NCI-H69 (cell line): ENCODE measurements around the gene LRTM2.
"Not testable (repeated sequence)": the region's sequence is repeated elsewhere in the genome, so short reads cannot be mapped to it uniquely, and the experiment has no call there.

Experiments used
- DNase-seq: peaks from one replicate; lab custom pipeline; 2025; lab: John Stamatoyannopoulos, UW

LRTM2 gene

DNA sequence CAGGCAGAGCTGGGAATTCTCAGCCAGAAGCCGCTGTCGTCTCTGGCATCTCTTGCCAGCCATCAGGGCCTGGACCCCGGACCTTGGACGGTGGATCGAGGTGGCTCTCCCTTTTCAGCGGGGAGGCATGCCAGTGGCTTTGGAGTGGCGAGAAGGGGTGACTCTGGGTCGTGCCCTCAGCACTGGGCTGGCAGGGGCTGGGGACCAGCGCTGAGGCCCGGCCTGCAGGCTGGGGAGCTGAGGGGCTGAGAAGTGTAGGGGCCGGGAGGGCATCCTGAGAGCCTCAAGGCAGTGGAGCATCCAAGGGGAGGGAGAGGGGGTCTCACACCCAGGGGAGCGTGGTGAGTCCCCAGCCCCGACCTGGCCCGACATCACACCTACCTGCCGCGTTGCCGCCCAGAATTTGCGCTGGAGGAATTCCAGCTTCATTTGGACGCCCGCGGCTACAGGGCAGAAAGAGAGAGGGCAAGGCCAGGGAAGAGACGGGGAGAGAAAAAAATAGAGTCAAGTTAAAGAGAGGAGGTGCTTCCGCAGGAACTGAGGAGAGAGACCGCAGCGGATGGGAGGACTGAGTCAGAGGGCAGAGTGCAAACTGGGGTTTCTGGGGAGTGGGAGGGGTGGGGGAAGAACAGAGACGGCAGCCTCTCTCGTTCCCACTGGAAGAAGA lies 9.0 kb upstream of the LRTM2 start:
- DNase-seq, result no peak

DNA sequence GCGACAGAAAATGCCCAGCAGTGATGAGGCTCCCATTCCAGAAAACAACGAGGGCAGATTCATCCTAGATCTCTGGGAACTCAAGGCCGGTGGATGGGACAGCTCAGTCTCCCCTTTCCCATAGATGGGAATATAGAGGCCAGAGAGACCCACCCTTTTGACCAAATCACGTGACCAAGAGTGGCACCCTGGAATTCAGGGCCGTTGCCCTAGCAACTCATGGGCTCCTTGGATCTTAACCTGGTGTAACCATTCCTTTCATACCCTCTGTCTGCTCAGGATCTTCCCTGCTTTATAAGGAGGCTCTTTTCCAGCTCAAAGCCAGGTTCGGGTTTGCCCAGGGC lies 8.4 kb upstream of the LRTM2 start:
- no peak for DNase-seq

DNA sequence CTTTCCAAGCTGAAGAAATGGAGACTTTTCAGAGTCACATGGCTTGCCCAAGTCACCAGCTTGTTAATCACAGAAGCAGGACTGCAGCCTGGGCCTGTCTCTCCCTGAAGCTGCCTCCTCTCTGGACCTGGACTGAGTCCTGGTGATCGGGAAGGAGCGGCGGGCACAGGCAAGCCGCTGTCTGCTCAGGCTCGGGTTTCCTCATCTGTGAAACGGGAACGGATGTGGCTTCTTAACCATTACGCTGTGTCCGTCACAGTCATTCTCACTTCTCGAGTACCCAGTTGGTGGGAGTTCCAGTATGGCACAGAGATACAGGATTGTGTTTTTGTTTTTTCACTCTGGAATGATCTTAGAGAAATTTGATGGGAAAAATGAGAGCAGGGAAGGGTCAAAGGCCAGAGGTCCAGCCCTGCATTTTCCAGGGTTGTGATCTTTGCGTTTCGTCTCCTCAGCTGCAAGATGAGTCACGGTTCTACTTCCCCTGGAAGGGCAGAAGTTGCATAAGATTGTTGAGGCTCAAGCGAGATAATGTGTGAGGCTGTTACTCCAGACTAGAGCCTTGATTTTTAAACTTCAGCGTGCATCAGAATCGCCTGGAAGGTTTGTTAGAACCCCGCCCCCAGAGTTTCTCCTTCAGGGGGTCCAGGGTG lies 7.6 kb upstream of the LRTM2 start:
- DNase-seq, result no peak

DNA sequence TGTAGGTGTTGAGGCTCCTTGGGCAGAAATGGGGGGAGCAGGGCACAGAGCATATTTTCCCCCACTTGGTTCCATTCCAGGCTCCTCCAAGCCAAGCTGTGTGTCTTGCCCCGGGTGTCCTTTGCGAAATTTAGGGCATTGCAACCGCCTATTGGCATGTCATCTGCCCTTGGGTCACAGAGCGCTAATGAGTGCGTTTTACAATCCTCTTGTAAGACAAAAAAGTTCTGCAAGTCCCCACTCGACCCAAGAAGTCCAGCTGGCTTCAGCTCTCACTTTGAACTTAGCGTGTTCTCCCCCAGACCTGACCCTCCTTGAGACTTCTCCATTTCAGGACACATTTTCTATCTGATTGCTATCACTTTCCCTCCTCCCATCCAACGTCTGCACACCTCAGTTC lies 6.1 kb upstream of the LRTM2 start:
- no peak for DNase-seq

DNA sequence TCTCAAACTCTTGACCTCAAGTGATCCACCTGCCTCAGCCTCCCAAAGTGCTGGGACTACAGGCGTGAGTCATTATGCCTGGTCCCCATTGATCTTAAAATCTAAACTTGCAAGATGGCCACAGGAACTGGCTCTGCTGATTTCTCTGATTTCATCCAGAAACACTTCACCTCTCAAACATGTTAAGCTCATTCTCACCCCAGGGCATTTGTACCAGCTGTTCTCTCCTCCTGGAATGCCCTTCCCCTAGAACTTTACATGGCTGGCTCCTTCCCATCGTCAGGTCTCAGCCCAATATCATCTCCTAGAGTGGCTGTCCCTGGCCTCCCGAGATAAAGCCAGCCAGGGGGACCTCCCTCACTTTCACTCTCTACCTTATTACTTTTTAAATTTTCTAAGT lies 5.3 kb upstream of the LRTM2 start:
- DNase-seq, result no peak

DNA sequence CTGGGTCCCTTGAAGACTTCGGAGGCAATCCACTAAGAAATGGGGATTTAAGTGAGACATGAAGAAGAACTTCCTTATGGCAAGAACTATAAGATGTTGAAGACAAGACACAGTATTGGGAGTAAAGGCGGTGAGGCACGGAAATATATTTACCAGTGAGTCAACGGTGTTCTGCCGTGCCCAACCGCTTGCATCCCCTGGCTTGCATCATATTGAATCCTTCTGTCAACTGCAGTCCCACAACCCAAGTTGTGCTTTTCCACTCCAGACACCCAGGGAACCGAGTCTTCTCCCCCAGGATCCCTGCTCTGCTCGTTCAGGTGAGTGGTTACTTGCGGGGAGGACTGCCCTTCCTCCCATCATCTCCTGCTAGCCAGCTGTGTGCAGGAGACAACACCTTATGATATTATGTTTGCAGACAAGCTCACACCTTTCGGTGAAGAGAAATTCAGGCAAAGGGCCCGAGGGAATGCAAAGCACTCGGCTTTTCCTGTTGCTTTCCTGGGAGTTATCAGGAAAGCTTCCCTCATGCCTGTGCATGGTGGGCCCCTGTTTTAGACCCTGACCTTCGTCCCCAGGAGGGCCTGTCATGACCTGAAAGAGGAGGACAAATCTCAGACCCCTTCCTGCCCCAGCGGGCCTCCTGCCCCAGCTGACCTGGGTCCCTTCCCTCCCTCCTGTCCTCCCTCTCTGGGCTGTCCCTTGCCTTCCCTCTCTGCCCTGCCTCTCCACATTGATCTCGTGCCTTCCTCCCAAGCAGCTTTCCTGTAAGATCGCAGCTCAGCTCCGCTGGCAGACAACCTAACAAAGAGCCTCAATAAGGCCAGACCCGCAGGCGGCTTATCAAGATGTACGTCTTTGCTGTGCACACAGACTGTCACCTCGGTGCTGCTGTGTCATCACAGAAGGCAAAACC lies 4.3 kb upstream of the LRTM2 start:
- DNase-seq, result no peak

DNA sequence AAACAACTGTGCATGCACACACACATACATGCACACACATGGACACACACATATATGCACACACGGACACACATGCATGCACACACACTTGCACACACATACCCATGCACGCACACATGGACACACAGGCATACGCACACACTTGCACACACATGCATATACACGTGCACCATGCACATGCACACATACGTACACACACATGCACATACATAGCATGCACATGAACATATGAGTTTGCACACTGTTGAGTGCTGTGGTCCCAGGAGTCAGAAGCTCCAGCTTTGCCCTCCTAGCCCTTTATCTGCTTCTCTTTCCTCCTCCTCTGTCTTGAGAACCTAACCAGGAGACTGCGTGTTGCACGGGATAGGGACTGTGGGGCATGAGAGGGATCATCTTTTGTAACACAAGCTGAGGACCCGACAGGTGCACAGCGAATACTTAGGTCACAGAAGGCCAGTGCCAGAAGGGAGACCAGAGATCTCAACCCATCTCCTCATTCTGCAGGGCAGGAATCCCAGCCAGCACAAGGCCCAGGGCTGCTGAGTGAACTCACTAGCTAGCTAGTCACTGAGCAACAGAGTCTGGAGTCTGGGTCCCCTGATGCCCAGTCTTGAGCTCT lies 3.5 kb upstream of the LRTM2 start:
- DNase-seq, result no peak

DNA sequence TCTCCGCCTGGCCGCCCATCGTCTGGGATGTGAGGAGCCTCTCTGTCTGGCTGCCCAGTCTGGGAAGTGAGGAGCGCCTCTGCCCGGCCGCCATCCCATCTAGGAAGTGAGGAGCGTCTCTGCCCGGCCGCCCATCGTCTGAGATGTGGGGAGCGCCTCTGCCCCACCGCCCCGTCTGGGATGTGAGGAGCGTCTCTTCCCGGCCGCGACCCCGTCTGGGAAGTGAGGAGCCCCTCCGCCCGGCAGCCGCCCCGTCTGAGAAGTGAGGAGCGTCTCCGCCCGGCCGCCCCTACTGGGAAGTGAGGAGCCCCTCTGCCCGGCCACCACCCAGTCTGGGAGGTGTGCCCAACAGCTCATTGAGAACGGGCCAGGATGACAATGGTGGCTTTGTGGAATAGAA lies 2.4 kb upstream of the LRTM2 start:
- DNase-seq, result not testable (repeated sequence)

DNA sequence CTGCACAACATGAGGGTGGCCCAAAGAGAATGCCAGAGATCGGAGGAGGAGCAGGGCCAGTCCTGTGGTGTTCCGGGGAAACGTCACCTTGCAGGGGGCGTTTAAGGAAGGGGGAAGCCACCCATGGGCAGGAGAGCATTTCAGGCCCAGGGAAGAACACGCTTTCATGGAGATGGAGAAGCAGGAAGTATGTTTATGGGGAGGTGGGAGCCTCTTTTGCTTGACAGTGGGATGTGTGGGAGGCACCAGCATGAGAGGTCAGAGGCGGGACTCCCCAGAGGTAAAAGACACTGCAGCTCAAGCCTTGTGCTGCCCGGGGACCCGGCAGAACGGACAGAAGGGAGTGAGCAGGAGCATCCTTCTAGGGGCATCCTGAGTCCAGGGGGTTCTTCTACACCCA lies 1.3 kb upstream of the LRTM2 start:
- DNase-seq, result no peak

DNA sequence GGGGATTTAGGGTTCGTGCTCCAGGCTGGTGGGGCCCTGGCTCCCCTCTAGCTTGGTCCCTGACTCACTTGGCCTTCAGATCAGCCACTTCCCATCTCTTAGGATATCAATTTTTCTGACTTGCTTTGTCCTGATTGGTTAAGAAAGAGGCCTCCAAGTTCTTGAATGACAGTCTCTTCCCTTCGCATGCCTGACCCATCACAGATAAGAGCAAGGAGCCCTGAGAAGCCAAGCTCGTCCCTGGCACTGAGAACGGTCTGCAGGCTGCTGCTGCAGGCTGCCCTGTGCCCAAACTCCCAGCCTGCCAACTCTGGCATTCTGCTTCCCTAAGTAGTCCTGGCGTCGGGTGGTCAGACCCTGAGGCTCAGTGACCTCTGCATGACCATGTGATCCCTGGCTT lies 794 bp upstream of the LRTM2 start:
- DNase-seq, result no peak

DNA sequence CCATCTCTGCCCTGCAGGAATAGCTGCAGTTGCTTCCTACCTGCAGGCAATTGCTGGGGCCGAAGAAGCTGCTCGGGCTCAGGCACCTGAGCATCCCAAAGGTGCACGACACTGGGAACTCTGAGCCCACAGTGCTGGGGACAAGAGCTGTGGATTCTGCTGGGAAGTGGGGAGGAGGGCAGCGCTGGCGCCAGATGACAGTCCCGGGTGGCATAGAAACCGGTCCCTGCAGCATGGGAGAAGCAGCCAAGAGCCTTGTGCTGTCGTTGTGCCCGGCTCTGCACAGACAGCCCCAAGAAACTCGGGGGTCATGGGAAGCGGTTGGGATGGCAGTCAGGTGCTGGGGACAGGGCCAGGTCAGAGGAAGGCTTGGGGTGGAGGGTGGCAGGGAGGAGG lies 529 bp downstream of the LRTM2 start:
- no peak for DNase-seq

DNA sequence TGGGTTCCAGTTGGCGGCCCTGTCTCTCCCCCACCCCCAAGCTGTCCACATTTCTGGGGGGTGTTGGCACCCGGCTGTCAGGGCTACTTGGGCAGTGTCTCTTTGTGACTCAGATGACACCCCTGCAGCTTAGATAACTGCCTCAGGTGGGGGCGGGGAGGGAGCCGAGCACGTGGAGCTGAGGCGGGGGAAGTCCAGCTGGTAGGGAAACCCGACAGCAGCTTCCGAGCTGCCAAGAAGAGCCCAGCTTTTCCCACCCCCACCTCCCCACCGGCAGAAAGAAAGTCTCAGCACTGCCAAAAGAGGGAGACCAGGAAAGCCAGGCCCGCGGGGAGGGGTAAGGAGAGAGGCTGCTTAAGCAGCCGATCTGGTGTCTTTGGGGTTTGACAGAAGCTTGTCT lies 1.4 kb downstream of the LRTM2 start:
- no peak for DNase-seq

DNA sequence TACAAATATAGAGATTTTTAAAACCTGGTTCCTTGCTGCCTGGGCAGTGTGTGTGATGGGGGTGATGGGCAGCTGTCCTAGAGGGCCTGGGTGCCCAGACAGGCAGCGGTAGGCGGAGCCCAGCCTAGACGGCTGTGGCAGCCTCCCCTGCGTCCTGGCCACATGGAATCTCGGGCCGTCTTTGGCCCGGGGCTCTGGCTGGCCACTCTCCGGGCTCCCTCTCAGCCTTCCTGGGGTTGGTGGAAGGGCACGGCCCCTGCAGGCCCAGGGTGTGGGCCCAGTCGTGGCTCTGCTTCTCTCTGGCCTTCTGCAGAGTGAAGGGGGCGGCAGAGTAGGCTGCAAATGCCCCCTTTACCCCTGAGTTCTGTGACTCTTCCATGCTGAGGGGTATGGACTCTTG lies 2.3 kb downstream of the LRTM2 start:
- DNase-seq, result no peak

DNA sequence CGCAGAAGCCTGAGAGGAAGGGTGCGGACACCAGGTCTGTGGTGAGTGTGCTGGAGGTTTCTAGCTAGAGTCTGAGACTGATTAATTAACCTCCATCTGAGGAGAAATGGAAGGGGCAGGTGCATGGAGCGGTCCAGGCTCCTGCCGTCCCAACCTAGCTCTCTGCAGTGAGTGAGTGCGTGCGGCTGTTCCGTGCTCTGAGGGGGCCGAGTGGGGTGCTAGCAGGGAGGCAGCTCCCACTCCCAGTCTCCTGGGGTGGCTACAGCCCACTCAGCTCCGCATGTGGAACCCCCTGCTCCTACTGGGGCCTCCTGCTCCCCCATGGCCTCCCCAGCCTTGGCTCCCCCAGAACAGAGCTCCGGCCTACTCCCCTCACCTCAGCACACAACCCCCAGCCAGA lies 2.9 kb downstream of the LRTM2 start:
- DNase-seq, result no peak

DNA sequence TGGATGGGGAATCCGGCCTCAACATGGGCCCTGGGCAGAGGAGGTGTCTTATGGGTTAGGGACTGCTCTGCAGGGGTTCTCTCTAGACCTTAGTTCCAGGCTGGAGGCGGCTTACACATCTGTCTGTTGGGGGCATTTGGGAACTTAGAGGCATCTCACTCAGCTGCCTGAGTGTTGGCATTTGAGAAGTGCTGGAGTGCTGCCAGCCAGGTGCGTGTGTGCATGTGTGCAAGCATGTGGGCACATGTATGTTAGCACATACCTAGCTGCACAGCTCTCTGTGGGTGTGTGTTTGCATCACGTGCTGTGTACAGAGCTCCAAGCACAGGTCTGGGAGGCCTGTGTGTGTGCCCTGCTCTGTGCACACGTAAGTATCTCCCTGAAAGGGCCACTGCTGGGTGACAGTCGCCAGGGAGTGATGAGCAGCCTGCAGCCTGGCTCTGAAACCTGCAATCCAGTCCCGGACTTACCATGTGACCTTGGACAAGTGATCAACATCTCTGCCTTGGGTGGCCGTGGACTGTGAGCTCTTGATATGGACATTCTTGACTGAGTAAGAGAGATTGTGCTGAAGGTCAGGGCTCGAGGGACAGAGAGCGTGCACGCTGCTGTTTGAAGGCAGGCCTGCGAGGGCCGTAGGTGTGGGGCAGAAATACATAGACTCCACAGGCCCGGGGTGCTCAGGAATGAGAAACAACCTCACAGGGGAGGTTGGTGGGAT lies 5.2 kb downstream of the LRTM2 start:
- no peak for DNase-seq

DNA sequence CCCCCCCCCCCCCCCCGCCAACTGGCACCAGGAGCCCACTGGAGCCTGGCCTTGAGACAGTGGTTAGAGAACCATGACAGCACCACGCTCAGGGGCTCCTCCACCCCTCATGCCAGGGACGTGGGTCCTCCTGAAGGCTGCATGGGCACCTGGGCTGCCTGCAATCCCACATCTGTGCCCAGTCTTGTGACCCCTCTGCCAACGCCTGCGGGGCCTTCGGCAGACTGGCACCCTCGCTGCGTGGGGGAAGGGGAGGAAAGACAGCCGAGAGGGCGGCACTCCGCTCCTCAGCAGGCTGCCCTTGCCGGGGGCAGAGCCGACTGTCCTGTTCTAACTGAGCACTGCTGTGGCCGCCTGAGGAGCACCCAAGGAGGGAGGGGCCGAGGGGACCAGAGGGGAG lies 6.0 kb downstream of the LRTM2 start:
- no peak for DNase-seq

DNA sequence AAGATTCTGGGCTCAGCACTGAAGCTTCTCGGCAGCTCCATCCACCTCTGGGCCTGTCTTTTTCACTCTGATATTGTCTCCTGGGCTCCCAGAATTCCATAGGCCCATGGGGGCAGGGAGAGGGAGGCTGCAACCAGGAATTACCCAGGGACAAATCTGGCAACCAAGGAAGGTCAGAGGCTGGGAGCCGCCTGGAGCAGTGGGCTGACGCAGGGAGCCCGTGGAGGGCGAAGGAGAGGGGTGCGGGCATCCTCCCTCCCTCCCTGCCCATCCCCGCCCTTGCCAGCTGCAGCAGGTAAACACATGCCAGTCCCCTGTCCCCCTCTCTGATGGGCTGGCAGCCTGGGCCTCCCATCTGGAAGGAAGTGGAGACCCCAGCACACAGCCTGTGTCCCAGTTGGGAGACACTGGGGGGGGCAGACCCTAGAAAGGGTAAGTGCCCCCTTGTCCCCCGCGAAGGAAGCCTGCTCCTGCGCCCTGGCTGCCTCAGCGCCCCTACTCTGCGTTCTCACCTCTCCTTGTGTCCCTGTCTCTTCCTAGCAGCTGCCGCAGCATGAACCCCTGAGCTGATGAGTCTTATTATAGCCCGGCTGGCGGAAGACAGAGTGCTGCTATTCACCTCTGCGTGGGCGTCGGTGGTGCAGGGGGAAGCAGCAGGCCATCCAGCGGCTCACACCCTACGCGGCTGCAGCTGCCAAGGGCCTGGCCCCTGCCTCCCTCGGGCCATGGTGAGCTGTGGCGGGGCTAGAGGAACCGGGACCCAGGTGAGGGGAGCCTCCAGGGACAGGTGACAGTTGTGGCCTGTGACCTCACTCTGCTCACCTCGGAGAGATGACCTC lies 6.7 kb downstream of the LRTM2 start:
- DNase-seq, result peak; percentile 30

DNA sequence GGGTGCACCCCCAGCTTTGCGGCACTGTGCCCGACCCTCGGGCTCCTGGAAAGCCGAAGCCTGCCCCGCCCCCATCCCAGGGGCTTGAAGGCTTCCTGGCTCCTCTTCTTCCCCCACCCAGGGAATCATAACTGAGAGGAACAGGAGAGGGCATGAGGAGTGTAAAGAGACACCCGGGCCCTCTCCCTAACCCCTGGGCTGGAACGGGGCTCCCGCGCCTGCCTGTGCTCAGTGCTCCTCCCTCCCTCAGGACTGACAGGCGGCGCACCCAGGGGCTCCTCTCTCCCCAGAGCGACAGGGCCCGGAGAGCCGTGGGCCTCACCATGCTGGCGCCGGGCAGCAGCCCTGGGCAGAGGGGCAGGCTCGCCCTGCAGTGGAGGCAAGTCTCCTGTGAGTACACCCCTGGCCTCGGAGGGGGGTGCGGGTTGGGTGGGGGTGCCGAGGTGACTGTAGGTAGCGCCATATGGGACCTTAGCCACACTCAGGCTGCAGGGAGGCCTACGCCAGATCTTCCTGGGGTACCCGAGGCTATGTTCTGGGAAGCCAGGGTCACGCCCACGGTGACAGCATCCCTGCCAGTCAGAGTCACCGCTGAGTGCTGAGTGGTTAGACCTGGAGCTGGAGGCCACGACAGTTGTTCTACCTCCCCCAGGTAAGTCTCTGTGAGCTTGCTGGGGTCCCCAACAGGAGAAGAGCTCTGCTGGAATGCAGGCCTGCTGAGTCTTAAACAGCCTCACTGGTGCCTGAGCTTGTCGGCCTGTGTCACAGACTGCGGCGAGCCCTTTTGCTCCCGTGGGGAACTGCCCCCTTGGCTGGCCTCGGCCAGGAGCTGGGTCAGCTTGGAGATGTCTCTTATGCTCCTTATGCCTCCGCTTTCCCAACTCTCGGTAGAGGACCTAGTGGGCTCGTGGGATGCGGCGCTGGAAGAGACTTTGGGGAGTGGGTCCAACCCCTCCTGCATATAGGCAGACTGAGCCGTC lies 7.8 kb downstream of the LRTM2 start:
- DNase-seq, result no peak

DNA sequence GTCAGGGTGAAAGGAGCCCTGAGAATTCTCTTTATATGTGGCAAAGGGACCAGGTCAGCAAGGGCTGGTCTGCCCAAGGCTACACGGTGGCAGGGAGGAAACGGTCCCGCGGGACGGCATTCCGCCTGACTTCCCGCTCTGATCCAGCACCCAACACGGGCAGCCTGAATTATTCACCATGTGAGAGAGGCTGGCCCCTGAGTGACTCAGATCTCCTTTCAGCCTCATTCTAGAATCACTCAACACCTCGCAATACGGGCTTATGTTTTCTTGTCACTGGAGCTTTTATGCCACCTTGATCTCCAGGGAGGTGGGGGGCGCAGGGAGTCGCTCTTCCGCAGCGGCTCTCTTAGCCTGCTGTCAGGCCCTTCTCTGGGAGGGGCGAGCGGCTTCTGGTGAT lies 8.5 kb downstream of the LRTM2 start:
- no peak for DNase-seq

DNA sequence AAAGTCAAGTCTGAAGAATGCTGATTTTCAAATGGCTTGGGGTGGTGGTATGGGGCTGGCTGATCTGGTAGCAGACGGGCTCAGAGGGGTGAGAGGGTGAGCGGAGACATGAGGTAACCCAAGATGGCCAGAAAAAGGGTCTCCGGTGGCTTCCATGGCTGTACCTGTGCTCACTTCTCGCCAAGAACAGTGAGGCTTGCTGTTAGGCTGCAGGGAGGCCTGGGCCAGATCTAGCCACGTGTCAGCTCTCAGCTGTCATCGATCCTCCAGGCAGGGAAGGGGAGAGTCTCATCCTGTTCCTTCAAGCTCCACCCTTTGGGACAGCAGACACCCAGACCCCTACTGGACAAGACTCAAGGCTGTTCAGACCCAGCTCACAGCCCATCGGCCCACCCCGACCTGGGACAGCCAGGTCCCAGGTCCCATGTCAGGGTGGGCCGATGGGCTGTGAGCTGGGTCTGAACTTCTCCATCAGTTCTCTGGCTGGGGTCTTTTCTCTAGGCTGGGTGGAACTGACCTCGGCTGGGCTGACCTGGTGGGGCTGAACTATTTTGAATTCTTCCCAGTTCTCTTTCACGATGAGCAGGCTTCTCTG lies 9.0 kb downstream of the LRTM2 start:
- no peak for DNase-seq
